OCI-LY3 (cell line): ENCODE data around the gene TBPL1.

Source experiments
- CTCF ChIP-seq: fragments of 200-600, 300-600 bp; sonication (generic); IDR thresholded peaks from 2 replicates; pipeline ENCODE4 v1.5.1; 2014; ENCODE audit warnings: antibody characterized with exemption, low read length, low read depth
- EZH2phosphoT487 ChIP-seq: fragments of 200-600 bp; shearing (Covaris generic); IDR thresholded peaks from 2 replicates; pipeline ENCODE4 v1.6.1; 2018; ENCODE audit warnings: antibody characterized with exemption, mixed run types, low read depth

GRCh38 chr6:133990321-133990720, 37.3 kb downstream of the TBPL1 start:
- no peak for TF ChIP-seq EZH2phosphoT487
- TF ChIP-seq CTCF = no peak
